SK-N-MC (cell line): ENCODE measurements around the gene KDM4B.

Experiments used
- EZH2 ChIP-seq: fragments of 200-600 bp; sonication (generic); IDR thresholded peaks from one replicate; pipeline ENCODE4 v1.6.1; 2017; ENCODE audit warnings: antibody characterized with exemption
- POLR2AphosphoS5 ChIP-seq: IDR thresholded peaks from 2 replicates; pipeline ENCODE4 v1.6.1; 2012; ENCODE audit warnings: mild to moderate bottlenecking, low read depth, low read length, borderline replicate concordance

DNA sequence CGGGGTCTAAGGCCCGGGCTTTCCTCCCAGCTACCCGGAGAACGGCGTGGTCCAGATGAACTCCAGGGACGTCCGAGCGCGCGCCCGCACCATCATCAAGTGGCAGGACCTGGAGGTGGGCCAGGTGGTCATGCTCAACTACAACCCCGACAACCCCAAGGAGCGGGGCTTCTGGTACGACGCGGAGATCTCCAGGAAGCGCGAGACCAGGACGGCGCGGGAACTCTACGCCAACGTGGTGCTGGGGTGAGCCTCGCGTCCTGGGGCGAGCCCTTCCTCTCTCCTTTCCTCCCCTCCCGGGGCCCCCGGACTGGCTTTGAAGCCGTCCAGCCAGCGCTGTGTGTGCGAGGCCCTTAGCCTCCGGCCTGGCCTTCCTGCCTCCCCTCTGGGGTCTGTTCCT, 36.2 kb upstream of the KDM4B start:
- TF ChIP-seq EZH2: no peak
- TF ChIP-seq POLR2AphosphoS5: no peak
